OCI-LY7 (cell line): ENCODE measurements around the gene KCNIP1. TPM values are rescaled to one million over a fixed set of nuclear protein-coding genes. Genes with fewer than 3 reads are reported as not detected.

Source experiments
- BruUV-seq: library from RNA; stranded (reverse); fragments of 400-500 nt; replicated peaks from 2 replicates; lab custom pipeline; 2021; lab: Mats Ljungman, UMichigan
- CTCF ChIA-PET: fragments of 300-600 bp; sonication (Branson Sonifier 250); formaldehyde crosslinking; loops from one replicate; lab custom pipeline; 2022; ENCODE audit warnings: antibody characterized with exemption; ENCODE audit not compliant: unreplicated experiment; lab: Charles Lee
- POLR2A ChIA-PET: fragments of 300-600 bp; sonication (Branson Sonifier 250); formaldehyde crosslinking; loops from one replicate; lab custom pipeline; 2022; ENCODE audit warnings: antibody characterized with exemption; lab: Charles Lee
- DNase-seq: peaks from one replicate; pipeline ENCODE4 v3.0.0-alpha.2; 2015; ENCODE audit warnings: low spot score
- H2AFZ ChIP-seq: fragments of 200-600 bp; sonication (generic), shearing (Covaris generic); 2 replicates; pipeline ENCODE4 v1.6.1; 2014; ENCODE audit warnings: mild to moderate bottlenecking, antibody characterized with exemption, low read length, moderate library complexity
- H3K27ac ChIP-seq: fragments of 200-600 bp; sonication (generic); 2 replicates; pipeline ENCODE4 v1.5.1; 2014; ENCODE audit warnings: mixed run types, low read depth, mild to moderate bottlenecking, moderate library complexity, low read length, inconsistent platforms; ENCODE audit not compliant: poor library complexity, severe bottlenecking
- H3K36me3 ChIP-seq: fragments of 200-600 bp; sonication (generic); 2 replicates; pipeline ENCODE4 v1.6.1; 2014; ENCODE audit warnings: mild to moderate bottlenecking, antibody characterized with exemption, low read length, moderate library complexity, mixed read lengths; ENCODE audit not compliant: insufficient read depth
- H3K4me1 ChIP-seq: fragments of 200-600 bp; sonication (generic); 2 replicates; pipeline ENCODE4 v1.5.1; 2014; ENCODE audit warnings: mild to moderate bottlenecking, low read length; ENCODE audit not compliant: insufficient read depth, poor library complexity, severe bottlenecking
- H3K4me2 ChIP-seq: fragments of 200-600 bp; sonication (generic); 2 replicates; pipeline ENCODE4 v1.6.1; 2014; ENCODE audit warnings: mild to moderate bottlenecking, low read length
- H3K4me3 ChIP-seq: fragments of 200-600 bp; sonication (generic); 2 replicates; pipeline ENCODE4 v1.5.1; 2014; ENCODE audit warnings: mild to moderate bottlenecking, low read depth, low read length; ENCODE audit not compliant: poor library complexity, severe bottlenecking
- H3K79me2 ChIP-seq: fragments of 200-600 bp; sonication (generic); 2 replicates; pipeline ENCODE4 v1.6.1; 2016; ENCODE audit warnings: low read depth, mild to moderate bottlenecking, low read length, moderate library complexity, mixed read lengths; ENCODE audit not compliant: insufficient read depth
- H3K9me2 ChIP-seq: fragments of 200-600 bp; sonication (generic); 2 replicates; pipeline ENCODE4 v1.6.1; 2016; ENCODE audit warnings: mild to moderate bottlenecking, low read length, mixed read lengths; ENCODE audit not compliant: insufficient read depth
- H3K9me3 ChIP-seq: fragments of 200-600 bp; sonication (generic); 2 replicates; pipeline ENCODE4 v1.6.1; 2014; ENCODE audit warnings: mild to moderate bottlenecking, mixed run types, low read length, mixed read lengths
- H4K20me1 ChIP-seq: fragments of 200-600 bp; sonication (generic); 2 replicates; pipeline ENCODE4 v1.6.1; 2014; ENCODE audit warnings: mild to moderate bottlenecking, antibody characterized with exemption, low read length, moderate library complexity, mixed read lengths; ENCODE audit not compliant: insufficient read depth
- CTCF ChIP-seq: fragments of 200-600 bp; sonication (generic); conservative IDR thresholded peaks from 2 replicates; pipeline ENCODE4 v1.5.1; 2014; ENCODE audit warnings: mild to moderate bottlenecking, antibody characterized with exemption, low read length, moderate library complexity, mixed read lengths
- EZH2phosphoT487 ChIP-seq: fragments of 200-600 bp; sonication (generic); IDR thresholded peaks from 2 replicates; pipeline ENCODE4 v1.6.1; 2018; ENCODE audit warnings: low read depth, borderline replicate concordance, mild to moderate bottlenecking, mixed run types, antibody characterized with exemption, low read length, moderate library complexity, mixed read lengths
- intact Hi-C: fragments of 100-400 bp; cut with micrococcal nuclease; formaldehyde crosslinking; loops from one replicate; pipeline ENCODE4 v1.10.0; 2022; ENCODE audit not compliant: unreplicated experiment
- total RNA-seq, 2 experiments: library from RNA; depleted of rRNA in 1 of 2; stranded (reverse); fragments of >200 nt in 1 of 2; shearing (Covaris generic) in 1 of 2; gene quantifications; 2 replicates each; pipeline ENCODE4 v1.2.3, GENCODE V29; 2014 to 2022

The KCNIP1 gene
- total RNA-seq, 2 experiments from 2014 or later = not detected

GRCh38 chr5:170538696-170539586 is 35.1 kb downstream of the KCNIP1 start:
- no peaks in the 10 kb centered on the region for H3K36me3 ChIP-seq
- no peaks in the 10 kb centered on the region for H4K20me1 ChIP-seq
- POLR2A ChIA-PET = no interaction called here
- CTCF ChIA-PET = no interaction called here
- intact Hi-C loops = no loop called here
- no peaks in the 10 kb centered on the region for H3K4me1 ChIP-seq
- BruUV-seq = no TSS peak
- H3K4me3 ChIP-seq = no peak overlapping the region
- H3K9me3 ChIP-seq = no peaks in the 10 kb centered on the region
- H3K27ac ChIP-seq = no peak overlapping the region
- no peak overlapping the region for H3K4me2 ChIP-seq
- no peaks in the 10 kb centered on the region for H3K79me2 ChIP-seq
- no peak overlapping the region for H2AFZ ChIP-seq
- no peaks in the 10 kb centered on the region for H3K9me2 ChIP-seq
- DNase-seq = no peak
- TF ChIP-seq CTCF = no peak
- no peak for TF ChIP-seq EZH2phosphoT487

GRCh38 chr5:170540271-170540670 is 36.5 kb downstream of the KCNIP1 start:
- CTCF ChIA-PET = no interaction called here
- no peaks in the 10 kb centered on the region for H4K20me1 ChIP-seq
- BruUV-seq = no TSS peak
- H3K9me3 ChIP-seq = no peaks in the 10 kb centered on the region
- intact Hi-C loops = no loop called here
- no peak overlapping the region for H3K27ac ChIP-seq
- no peaks in the 10 kb centered on the region for H3K9me2 ChIP-seq
- no peaks in the 10 kb centered on the region for H3K36me3 ChIP-seq
- no peak overlapping the region for H3K4me3 ChIP-seq
- no peak for DNase-seq
- POLR2A ChIA-PET = no interaction called here
- H3K79me2 ChIP-seq = no peaks in the 10 kb centered on the region
- no peak overlapping the region for H2AFZ ChIP-seq
- TF ChIP-seq CTCF (no peak), EZH2phosphoT487 (no peak)
- no peak overlapping the region for H3K4me2 ChIP-seq
- H3K4me1 ChIP-seq = no peaks in the 10 kb centered on the region
